ENCODE measurements around the gene EPHB1.
"Not testable (repeated sequence)": the region's sequence is repeated elsewhere in the genome, so short reads cannot be mapped to it uniquely, and the experiment has no call there.

The EPHB1 gene

DNA sequence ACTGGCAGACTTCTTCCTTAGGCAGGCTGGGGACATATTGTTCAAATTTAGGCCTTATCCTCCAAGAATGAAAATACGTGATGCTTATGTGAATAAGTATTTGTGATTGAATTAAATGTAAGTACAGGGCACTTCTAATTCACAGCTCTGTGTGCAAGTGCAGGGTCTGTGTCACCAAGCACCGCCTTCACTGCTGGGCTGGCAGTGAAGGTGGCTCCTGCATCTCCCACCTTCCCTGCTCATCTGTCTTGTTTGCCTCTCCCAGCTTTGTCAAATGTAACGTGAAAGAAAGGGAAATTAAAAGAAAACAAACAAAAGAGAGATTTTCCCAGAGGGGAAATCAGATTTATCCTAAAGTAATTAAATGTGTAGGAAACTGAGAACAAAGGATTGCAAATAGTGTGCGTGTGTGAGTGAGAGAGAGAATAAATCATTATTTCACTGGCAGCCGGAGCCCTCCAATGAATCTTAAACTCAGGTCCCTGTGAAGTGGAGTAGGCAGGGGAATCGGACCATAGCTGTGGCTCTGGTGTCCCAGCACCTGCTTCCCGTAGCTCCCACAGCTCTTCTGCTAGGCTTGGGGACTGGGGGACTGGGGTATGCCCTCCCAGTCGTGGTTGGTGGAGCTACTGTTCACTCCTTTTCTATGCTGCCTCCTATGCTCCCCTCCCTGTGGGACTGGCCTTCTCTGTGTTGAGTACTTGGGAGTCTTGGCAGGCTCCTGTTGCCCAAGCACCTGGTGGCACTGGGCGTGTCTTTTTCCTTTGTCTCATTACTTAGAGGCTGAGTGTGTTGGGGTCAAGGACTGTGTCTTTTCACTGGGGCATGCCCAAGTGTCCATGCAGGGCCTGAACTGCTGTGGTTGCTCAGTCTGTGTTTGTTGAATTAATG, 222.2 kb downstream of the EPHB1 start:
- DNase-seq, result peak; percentile 81

DNA sequence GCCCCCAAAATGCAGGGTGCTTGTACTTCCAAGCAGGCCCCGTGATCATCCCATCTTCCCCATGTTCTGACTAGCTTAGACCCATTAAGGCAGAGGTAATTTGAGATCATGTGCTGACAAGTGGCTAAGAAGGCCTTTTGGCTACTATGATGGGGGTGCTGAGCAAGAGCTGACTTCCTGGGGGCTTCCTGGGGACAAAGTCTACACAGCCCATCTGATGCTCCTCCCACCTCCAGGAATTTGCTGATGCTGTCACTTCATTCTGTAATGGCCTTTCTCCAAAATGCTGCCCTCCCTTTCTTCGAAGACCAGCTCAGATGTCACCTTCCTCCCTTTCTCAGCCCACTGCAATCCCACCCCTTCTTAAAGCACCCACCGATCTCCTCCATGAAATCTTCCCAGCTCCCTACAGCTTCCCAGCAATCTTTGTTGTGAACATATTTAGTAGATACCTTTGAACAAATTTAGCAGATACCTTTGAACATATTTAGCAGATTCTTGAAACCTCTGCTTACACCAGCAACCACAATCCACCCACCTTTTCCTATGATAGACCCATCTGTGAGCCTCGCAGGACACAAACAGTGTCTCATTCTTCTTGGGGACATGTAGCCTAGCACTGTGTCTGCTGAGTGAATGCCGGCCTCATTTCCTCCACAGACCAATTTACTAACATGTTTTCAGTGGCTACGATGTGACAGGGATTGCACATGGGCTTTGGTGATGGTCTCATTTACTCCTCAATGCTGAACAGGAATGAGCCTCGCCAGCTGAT, 223.3 kb downstream of the EPHB1 start:
- DNase-seq, result no peak

DNA sequence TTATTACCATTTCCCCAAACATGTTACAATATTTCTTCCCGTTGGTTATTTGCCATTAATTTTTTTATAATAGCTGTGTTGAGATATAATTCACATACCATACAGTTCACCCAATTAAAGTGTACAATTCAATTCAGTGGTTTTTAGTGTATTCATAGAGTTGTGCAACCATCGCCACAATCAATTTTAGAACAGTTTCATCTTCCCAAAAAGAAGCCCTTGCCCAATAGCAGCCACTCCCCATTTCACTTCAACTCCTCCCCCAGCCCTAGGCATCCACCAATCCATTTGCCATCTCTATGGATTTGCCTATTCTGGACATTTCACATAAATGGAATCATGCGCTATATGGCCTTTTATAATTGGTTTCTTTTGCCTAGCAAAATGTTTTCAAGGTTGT, 225.1 kb downstream of the EPHB1 start:
- DNase-seq, result no peak

DNA sequence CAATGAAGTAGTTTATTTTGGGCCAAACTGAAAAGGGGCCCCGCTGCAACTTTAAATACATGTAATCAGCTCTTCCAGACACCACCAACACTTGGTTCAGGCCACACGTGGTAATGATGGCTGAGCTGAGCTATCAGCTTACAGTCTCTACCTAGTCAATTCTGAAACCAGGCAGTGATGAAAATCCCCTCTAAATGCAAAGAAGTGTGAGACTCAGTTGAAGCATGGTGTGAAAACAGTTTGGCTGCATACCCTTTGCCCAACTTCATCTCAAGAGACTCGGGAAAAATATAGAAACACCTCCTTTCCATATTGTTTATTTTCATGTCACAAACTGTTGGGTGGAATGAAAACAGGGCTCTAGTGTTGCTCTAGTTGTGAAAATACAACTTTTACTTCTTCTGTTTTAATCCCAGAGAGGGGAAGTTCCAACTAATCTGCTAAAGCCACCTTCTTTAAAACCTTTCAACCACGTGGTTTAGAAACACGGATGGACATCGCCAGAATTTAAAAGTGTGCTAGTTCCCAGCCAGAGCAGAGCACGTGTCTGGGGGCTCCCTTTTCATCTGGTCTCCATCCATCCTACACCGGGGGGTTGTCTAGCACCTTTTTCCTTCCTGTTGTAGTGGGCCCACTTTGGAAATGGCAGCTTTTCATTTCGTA, 229.1 kb downstream of the EPHB1 start:
- no peak for DNase-seq

DNA sequence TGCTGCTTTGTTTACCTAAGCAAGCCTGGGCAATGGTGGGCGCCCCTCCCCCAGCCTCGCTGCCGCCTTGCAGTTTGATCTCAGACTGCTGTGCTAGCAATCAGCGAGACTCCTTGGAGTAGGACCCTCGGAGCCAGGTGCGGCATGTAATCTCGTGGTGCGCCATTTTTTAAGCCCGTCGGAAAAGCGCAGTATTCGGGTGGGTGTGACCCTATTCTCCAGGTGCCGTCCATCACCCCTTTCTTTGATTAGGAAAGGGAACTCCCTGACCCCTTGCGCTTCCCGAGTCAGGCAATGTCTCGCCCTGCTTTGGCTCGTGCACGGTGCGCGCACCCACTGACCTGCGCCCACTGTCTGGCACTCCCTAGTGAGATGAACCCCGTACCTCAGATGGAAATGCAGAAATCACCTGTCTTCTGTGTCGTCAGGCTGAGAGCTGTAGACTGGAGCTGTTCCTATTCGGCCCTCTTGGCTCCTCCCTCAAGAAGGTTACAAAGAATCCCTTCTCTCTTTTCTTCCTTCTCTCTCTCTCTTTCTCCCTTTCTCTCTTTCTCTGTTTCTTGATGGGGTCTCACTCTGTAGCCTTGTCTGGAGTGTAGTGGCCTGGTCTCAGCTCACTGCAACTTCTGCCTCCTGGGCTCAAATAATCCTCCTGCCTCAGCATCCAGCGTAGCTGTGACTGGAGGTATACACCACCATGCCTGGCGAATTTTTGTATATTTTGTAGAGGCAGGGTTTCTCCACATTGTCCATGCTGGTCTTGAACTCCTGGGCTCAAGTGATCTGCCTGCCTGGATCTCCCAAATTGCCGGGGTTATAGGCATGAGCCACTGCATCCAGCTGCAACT, 235.9 kb downstream of the EPHB1 start:
- not testable (repeated sequence) for DNase-seq

DNA sequence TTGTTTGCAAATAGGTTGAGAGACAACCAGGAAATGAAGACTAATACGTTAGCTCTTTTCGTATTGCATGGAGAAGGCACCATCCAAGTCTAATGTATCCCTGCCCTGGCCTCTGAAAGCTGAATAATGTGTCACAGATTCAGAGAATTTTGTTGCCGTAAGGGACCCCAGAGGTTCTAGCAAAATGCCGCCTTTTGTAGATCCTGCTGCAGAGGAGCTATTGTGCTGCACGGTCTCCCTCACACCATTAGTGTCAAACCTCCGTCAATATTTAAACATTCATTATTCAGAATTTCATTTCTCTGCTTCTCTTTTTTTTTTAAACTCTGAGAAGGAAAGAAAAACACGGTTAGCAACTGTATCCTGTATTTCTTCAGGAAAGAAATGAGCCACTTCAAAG, 238.7 kb downstream of the EPHB1 start:
- DNase-seq, result no peak

DNA sequence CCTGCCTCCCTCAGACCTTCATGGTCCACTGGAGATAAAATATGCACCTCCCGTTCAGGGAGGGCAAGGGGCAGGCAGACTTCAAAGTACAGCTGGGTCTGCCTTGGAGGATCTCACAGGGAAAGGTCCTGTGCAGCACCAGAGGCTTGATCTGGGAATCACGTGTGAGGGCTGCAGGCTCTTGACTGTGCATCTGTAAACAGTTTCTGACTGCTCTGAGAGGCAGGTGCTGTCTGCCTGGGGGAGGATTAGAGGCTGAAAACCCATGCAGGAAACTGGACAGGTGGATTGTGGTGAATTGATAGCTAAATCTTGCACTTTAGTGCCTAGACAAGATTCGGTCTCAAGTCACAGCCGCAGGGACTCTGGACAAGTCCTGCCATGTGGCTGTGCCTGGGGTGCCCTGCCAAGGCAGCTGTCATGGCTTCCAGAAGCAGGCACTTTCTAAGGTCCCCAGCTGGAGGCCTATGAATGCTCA, 239.3 kb downstream of the EPHB1 start:
- DNase-seq, result peak; percentile 48

DNA sequence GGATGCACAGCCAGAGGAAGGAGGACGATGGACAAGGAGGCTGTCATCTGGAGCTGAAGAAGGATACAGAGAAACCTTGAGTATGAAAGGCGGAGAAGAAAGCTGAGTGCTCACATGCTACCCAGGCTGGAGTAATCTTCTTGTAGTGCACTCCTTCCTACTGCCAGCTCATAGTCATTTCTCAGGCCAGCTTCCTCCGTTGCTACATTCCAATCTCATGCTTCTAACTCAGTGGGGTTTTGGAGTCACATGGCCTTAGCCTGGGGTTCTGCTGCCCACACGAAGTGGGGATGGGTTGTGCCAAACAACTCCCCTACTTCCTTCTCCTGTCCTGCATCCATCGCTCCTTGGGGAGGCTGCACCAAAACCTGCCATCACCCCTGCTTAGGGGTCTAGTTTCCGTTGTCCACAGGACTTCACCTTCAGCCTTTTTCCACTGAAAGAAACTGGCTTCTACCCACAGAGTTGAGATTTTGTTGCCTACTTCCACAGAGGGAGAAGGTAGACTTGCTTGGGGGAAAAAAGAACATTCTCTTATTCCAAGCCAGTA, 239.9 kb downstream of the EPHB1 start:
- DNase-seq, result no peak

DNA sequence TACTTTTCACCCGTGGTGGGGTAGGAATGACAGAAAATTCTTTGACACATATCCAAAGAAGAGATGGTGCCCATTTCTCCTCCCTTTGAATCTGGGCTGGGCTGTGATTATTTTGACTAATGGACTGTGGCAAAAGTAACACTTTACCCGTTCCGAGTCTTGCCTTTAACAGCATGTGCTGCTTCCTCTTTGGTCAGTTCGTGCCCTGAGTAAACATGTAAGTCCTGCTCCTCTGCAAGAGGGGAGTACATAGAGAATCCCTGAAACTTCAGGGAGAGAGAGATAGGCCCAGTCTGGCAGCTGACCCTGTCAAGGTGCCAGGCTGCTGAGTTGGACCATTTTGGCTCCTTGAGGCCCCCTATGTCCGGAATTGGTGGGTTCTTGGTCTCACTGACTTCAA, 243.1 kb downstream of the EPHB1 start:
- DNase-seq, result no peak

DNA sequence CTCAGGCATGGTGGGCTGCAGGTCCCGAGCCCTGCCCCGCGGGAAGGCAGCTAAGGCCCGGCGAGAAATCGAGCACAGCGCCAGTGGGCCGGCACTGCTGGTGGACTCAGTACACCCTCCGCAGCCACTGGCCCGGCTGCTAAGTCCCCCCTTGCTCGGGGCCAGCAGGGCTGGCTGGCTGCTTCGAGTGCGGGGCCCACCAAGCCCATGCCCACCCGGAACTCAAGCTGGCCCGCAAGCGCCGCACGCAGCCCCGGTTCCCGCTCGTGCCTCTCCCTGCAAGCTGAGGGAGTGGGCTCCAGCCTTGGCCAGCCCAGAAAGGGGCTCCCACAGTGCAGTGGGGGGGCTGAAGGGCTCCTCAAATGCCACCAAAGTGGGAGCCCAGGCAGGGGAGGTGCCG, 244.5 kb downstream of the EPHB1 start:
- not testable (repeated sequence) for DNase-seq

DNA sequence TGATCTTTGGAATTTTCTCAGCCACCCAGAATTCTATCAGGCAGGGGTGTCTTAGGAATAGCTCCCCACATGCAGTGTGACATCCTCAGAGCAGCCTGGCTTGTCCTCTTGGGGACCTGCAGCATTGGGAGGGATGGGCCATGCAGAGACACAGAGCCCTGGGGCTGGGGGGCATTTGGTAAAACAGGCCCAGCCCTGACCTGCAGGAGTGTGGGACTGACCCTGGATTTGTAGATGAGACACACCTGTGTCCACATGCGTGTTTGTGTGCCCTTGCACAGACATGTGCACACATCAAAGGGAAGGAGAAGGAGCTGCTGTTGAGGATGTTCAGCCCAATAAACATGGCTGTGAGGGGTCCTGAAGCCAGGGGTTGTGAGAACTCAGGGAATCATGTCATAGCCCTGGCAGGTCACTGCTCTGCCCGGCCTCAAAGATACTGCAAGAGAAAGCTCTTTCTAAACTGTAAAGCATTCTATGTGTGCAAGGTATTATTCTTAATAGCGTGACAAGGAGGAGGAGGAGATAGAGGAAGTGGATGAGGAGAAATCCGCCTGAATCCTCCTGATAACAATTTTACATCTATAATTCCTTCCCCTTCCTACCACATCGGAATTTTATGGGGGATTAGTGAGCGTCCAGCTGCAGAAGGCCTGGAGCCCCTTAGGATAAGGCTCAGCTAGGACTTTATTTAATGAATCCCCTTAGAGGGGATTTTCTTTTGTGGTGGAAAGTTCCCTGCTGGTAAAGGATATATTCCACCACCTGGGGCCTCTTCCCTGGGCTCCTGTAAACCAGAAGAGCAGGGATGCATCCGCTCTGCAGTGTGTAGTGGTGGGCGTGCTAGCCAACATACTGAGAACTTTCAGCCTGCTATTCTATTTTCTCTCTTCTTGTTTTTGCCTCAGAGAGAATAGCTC, 245.5 kb downstream of the EPHB1 start:
- DNase-seq, result no peak

DNA sequence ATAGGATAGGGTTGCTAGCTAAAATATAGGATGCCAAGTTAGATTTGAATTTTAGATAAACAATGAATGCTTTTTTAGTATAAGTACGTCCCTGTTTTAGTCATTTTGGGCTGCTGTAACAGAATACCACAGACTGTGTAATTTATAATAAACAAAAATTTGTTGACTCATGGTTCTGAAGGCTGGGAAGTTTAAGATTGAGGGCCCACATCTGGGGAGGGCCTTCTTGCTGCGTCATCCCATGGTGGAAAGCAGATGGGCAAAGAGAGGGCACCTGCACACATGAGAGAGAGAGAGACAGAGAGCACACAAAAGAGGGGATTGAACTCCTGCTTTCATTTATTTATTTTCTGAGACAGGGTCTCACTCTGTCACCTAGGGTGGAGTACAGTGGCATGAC, 246.5 kb downstream of the EPHB1 start:
- no peak for DNase-seq

DNA sequence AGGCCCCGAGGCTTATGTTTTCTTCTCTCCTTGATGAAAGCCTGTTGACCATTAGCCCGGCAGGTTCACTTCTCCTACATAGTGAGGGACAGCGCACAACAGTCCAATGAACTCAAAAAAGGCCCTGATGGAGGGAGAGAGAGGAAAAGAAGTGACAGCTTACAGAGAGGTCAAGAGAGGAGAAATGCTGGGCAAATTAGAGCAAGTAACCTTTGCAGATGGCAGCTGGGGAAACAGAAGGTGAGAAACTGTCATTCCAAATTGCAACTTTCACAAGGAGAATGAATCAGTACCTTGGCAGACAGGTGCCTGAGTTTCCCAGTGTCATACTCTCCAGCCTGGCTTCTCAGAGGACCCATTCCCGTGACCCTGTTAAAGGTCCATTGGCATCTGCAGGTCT, 252.0 kb downstream of the EPHB1 start:
- DNase-seq, result no peak

DNA sequence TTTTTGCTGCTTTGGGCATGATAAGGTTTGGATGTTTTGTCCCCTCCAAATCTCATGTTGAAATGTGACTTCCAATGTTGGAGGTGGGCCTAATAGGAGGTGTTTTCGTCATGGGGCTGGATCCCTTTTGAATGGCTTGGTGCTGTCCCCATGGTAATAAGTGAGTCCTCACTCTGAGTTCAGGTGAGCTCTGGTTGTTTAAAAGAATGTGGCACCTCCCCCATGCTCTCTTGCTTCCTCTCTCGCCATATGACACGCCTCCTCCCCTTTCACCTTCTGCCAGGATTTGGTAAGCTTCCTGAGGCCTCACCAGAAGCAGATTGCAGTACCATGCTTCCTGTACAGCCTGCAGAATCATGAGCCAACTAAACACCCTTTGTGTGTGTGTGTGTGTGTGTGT, 255.5 kb downstream of the EPHB1 start:
- DNase-seq, result no peak

DNA sequence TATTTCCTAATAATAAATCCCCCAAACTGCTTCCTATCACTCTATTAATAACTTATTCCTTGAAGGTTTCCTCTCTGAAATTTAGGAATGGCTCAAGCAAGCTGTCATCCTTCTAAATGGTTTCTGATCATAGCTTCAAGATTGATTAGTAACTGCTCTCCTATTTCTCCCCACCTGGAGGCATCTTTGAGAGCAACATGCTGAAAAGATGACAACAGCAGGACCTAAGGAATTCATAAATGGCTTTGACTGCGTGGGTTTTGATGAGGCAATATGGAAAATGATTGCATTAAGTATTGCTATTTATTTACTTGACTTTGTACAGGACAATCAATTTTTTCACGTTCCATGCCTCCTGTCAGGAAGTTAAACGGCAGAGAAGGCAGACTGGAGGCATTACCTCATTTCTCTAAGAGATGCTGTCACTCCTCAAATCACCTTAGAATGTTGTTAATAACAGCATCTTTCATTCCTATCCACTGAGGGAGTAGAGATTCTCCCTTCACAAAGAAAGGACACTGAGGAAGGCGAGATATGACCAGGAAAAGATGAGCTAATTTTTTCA, 256.4 kb downstream of the EPHB1 start:
- no peak for DNase-seq

DNA sequence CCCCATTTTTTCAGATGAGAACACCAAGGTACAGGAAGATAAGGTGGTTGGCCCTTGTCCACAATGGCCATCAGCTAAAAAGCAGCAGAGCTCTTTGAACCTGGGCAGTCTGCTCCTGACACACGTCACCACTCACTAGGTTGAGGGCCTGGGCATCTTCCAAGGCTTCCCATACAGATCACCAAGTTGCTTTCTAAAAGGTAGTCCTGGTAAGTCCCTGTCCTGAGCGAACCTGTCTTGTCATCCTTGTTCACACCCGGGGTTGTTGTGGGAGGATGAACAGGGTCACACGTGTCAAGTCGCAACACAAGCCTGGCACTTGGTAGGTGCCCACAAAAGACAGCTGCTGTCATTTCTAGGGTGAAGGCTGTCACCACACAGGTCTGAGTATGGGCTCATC, 260.4 kb downstream of the EPHB1 start:
- no peak for DNase-seq

DNA sequence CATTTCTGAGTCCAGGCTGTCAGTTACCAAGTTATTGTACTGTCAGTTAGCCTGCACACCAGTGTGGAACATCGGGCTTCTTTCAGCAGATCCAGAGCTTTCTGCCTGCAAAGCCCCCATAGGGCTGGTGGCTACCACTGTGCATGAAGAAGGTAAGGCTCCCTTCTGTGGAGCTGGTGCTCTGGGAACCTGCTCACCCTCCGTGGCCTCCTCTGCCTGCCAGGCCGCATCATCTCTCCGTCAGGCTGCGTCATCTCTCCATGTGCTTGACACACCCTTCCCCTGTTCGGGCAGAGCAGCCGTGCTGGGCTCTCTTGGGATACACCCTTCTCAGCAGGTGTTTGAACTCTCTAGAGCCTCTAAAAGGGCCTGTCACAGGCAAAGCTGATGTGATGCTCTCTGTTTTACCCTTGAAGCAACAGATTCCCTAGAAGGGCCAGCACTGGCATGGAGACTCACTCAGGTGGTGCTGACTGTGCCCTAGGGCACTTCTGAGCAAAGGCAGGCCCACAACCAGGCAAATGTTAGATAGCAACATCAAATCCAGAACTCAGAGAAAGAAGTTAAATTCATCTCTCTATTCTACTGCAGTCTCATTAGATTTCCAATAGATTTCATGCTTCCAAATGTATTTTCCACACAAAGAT, 261.1 kb downstream of the EPHB1 start:
- DNase-seq, result peak; percentile 92

DNA sequence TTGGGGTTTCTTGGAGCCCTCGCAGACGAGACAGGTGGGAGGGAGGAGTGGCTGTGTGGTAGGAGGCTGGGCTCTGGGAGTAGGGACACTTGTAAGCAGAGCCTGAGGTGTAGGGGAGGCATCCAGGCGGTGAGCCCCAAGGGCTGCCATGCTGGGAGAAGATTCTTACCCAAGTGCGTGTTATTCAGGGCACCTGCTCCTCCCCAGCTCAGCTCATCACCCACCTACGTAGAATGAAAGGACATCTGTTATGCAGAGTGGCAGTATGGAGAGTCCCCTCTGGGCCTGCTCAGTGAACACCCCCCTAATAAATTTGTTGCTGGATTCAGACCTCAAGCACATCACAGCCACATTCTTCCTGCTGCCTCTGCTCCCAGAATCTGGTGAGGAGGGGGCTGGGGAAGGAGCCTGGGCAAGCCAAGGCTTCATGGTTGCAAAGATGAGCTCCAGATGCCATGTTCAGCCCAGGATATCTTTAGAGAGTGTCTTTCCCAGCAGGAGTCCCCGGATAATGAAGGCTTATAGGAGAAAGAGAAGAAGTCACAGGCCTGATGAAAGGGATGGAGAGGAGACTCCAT, 261.8 kb downstream of the EPHB1 start:
- DNase-seq, result no peak

DNA sequence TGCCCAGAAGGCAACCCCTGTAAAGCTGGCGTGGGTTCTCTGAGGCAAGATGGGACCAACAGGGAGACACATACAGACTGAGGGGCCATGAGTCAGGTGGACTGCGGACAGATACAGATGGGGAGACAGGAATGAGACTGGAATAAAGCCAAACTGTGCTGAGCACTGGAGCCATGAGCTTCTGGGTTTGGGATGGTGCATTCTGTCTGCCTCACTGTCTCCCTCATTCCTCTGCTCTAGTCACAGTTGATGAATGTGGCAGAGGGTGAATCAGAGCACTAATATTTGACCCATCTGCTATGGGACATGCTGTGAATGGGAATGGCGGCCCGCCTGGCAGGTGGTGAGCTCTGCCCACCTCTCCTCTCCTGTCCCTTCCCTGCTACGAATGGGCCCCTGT, 262.9 kb downstream of the EPHB1 start:
- no peak for DNase-seq

DNA sequence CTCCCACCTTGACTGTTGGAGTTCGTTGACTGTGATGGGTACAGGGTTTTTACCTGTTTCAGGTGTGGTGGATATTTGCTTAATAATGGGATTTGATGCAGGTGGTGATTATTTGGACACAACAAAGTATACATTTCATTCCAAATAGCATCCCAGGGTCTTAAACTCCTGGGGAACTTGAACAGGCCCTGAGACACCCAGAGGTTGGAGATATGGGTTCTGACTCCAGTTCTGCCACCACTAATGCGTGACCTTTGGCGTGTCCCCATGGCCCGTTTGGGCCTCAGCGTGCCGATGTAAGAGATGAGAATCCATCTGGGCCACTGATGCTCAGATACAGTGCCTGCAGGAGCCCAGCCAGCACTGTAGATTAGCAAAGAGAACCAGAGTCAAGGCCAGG, 264.5 kb downstream of the EPHB1 start:
- DNase-seq, result no peak

Data from NCI-H1436 treated with DMSO at 0.1 percent for 48 hours (cell line).